H1 (cell line): Measurements from ENCODE around the gene FAM131C. TPM values are rescaled to one million over a fixed set of nuclear protein-coding genes. Genes with fewer than 3 reads are reported as not detected.

Experiments used
- polyA plus RNA-seq, 7 experiments: library from polyadenylated mRNA; depleted of rRNA in 3 of 7; stranded (reverse) in 5 of 7; unstranded in 2 of 7; fragments of >200 nt in 5 of 7; fragments of 200-250 nt in 2 of 7; gene quantifications; 1 replicate in 5 of 7; 2 replicates in 1 of 7; 4 replicates in 1 of 7; pipeline versions ENCODE4 v1.2.1 to v1.2.3, GENCODE V29; 2011 to 2013; ENCODE audit warnings: missing spikeins in 2 of 7, mixed read lengths in 2 of 7
- total RNA-seq: library from RNA; stranded (reverse); fragmentation: NEBNext Ultra II Directional; extraction: Animal tissue kit (Norgen Biotek cat#: 25700); gene quantifications from 2 replicates; pipeline ENCODE4 v1.2.1, GENCODE V29; 2021

Gene FAM131C
- total and polyA plus RNA-seq, 2 of the 8 experiments (the other 6 are each of a cell fraction or from before 2014, with no cell fraction given), result 0.73 to 0.78 TPM

Other genes starting within 250 kb of the FAM131C start
- gene SPEN, start 225.9 kb downstream of the FAM131C start, total RNA-seq, result 47.6 and 52.1 TPM in 2 replicates
- gene SPEN, start 225.9 kb downstream of the FAM131C start, polyA plus RNA-seq (2011; rRNA removed), result 12.5 and 13.6 TPM in 2 replicates
- gene ZBTB17, start 97.5 kb downstream of the FAM131C start, total RNA-seq, result 24.3 and 24.7 TPM in 2 replicates
- 36.2 and 58.6 TPM in 2 replicates for gene ZBTB17, start 97.5 kb downstream of the FAM131C start, polyA plus RNA-seq (2011; rRNA removed)
- not detected in 2 replicates for gene SRARP, start 69.4 kb downstream of the FAM131C start, total RNA-seq
- gene SRARP, start 69.4 kb downstream of the FAM131C start, polyA plus RNA-seq (2011; rRNA removed), result not detected in 2 replicates
- not detected in 2 replicates for gene HSPB7, start 55.6 kb downstream of the FAM131C start, total RNA-seq
- gene HSPB7, start 55.6 kb downstream of the FAM131C start, polyA plus RNA-seq (2011; rRNA removed), result 0.19 TPM in 1 of 2 replicates, not detected in the other
- gene CLCNKA, start 51.6 kb downstream of the FAM131C start, total RNA-seq, result 0.95 and 1.3 TPM in 2 replicates
- gene CLCNKA, start 51.6 kb downstream of the FAM131C start, polyA plus RNA-seq (2011; rRNA removed), result 2.0 and 3.9 TPM in 2 replicates
- gene CLCNKB, start 29.9 kb downstream of the FAM131C start, total RNA-seq, result 1.2 and 1.4 TPM in 2 replicates
- 3.5 and 5.7 TPM in 2 replicates for gene CLCNKB, start 29.9 kb downstream of the FAM131C start, polyA plus RNA-seq (2011; rRNA removed)
- gene EPHA2, start 82.4 kb upstream of the FAM131C start, total RNA-seq, result 28.4 and 33.6 TPM in 2 replicates
- gene EPHA2, start 82.4 kb upstream of the FAM131C start, polyA plus RNA-seq (2011; rRNA removed), result 26.8 and 42.2 TPM in 2 replicates
- 51.9 and 56.4 TPM in 2 replicates for gene ARHGEF19, start 139.0 kb upstream of the FAM131C start, total RNA-seq
- 47.5 and 69.2 TPM in 2 replicates for gene ARHGEF19, start 139.0 kb upstream of the FAM131C start, polyA plus RNA-seq (2011; rRNA removed)
- 2.5 and 2.7 TPM in 2 replicates for gene CPLANE2, start 163.5 kb upstream of the FAM131C start, total RNA-seq
- 2.3 and 3.7 TPM in 2 replicates for gene CPLANE2, start 163.5 kb upstream of the FAM131C start, polyA plus RNA-seq (2011; rRNA removed)